HEK293 (cell line): Measurements from ENCODE around the gene BMP6.
A peak's percentile ranks its signal among the peaks of the same experiment; 100 is the strongest.

Experiments
- CTCF ChIA-PET: fragments of 350-600 bp; formaldehyde crosslinking; extraction: SDS; loops from one replicate; lab custom pipeline; 2021; ENCODE audit warnings: antibody characterized with exemption; lab: Yijun Ruan, JAX
- POLR2A ChIA-PET: fragments of 300-600 bp; formaldehyde crosslinking; extraction: SDS; loops from one replicate; lab custom pipeline; 2020; ENCODE audit warnings: antibody characterized with exemption, inconsistent platforms; lab: Yijun Ruan, JAX
- H3K27ac ChIP-seq: fragments of 200-500 bp; sonication (Bioruptor generic); 2 replicates; pipeline ENCODE4 v1.5.1; 2014; ENCODE audit warnings: low read depth, low read length, control low read depth, inconsistent platforms; ENCODE audit errors: extremely low read depth
- H3K36me3 ChIP-seq, 2 experiments: fragments of 200-500 bp in 1 of 2; sonication (Bioruptor generic) in 1 of 2; 1 replicate in 1 of 2; 2 replicates in 1 of 2; pipeline ENCODE4 v1.5.1; 2014 to 2017; ENCODE audit warnings: inconsistent platforms in 2 of 2, low read length in 2 of 2; ENCODE audit not compliant: control insufficient read depth in 2 of 2, insufficient read depth in 1 of 2
- H3K4me1 ChIP-seq: fragments of 200-500 bp; sonication (Bioruptor generic); 2 replicates; pipeline ENCODE4 v1.5.1; 2014; ENCODE audit warnings: mild to moderate bottlenecking, low read length, inconsistent platforms; ENCODE audit not compliant: control insufficient read depth, insufficient read depth
- H3K4me3 ChIP-seq: 2 replicates; pipeline ENCODE4 v1.5.1; 2011; ENCODE audit warnings: low read depth, mild to moderate bottlenecking, control low read depth, low read length, moderate library complexity
- H3K9me3 ChIP-seq: fragments of 200-500 bp; sonication (Bioruptor generic); 2 replicates; pipeline ENCODE4 v1.5.1; 2014; ENCODE audit warnings: low read depth, low read length, inconsistent platforms; ENCODE audit not compliant: control insufficient read depth, insufficient read depth
- AEBP2 ChIP-seq: fragments of 450-650 bp; formaldehyde crosslinking; IDR thresholded peaks from 2 replicates; pipeline ENCODE4 v1.5.1; 2016; ENCODE audit warnings: missing biosample characterization, missing genetic modification characterization, borderline replicate concordance
- EGR2 ChIP-seq: fragments of 450-650 bp; formaldehyde crosslinking; IDR thresholded peaks from 2 replicates; pipeline ENCODE4 v1.5.1; 2016; ENCODE audit warnings: low read depth, missing biosample characterization, missing genetic modification characterization
- GLIS2 ChIP-seq: fragments of 450-650 bp; formaldehyde crosslinking; IDR thresholded peaks from 2 replicates; pipeline ENCODE4 v1.5.1; 2016; ENCODE audit warnings: missing biosample characterization, missing genetic modification characterization
- HIC1 ChIP-seq: fragments of 450-650 bp; formaldehyde crosslinking; IDR thresholded peaks from 2 replicates; pipeline ENCODE4 v1.5.1; 2016; ENCODE audit warnings: missing biosample characterization, missing genetic modification characterization
- IKZF3 ChIP-seq: fragments of 450-650 bp; IDR thresholded peaks from 2 replicates; pipeline ENCODE4 v1.5.0; 2018; ENCODE audit warnings: missing biosample characterization, mild to moderate bottlenecking, missing genetic modification characterization, moderate library complexity
- KLF7 ChIP-seq: fragments of 450-650 bp; formaldehyde crosslinking; IDR thresholded peaks from 2 replicates; pipeline ENCODE4 v1.5.1; 2016; ENCODE audit warnings: missing biosample characterization, missing genetic modification characterization, borderline replicate concordance
- KLF8 ChIP-seq: fragments of 450-650 bp; formaldehyde crosslinking; IDR thresholded peaks from 2 replicates; pipeline ENCODE4 v1.5.1; 2016; ENCODE audit warnings: missing biosample characterization, missing genetic modification characterization
- KLF9 ChIP-seq: fragments of 450-650 bp; formaldehyde crosslinking; IDR thresholded peaks from 2 replicates; pipeline ENCODE4 v1.5.1; 2016; ENCODE audit warnings: missing biosample characterization, missing genetic modification characterization, low read depth
- OVOL3 ChIP-seq: fragments of 450-650 bp; formaldehyde crosslinking; IDR thresholded peaks from 2 replicates; pipeline ENCODE4 v1.5.1; 2016; ENCODE audit warnings: missing biosample characterization, missing genetic modification characterization
- TRIM28 ChIP-seq: IDR thresholded peaks from 2 replicates; pipeline ENCODE4 v1.6.1; 2011; ENCODE audit warnings: low read length, control low read depth, borderline replicate concordance
- WT1 ChIP-seq: fragments of 450-650 bp; formaldehyde crosslinking; IDR thresholded peaks from 2 replicates; pipeline ENCODE4 v1.5.1; 2016; ENCODE audit warnings: missing biosample characterization, missing genetic modification characterization
- ZBTB17 ChIP-seq: fragments of 450-650 bp; formaldehyde crosslinking; IDR thresholded peaks from 2 replicates; pipeline ENCODE4 v1.5.1; 2016; ENCODE audit warnings: missing biosample characterization, missing genetic modification characterization
- ZBTB26 ChIP-seq: fragments of 450-650 bp; formaldehyde crosslinking; optimal IDR thresholded peaks from 2 replicates; pipeline ENCODE3; 2016; ENCODE audit warnings: missing biosample characterization, mild to moderate bottlenecking, missing genetic modification characterization
- ZBTB48 ChIP-seq: fragments of 450-650 bp; formaldehyde crosslinking; IDR thresholded peaks from 2 replicates; pipeline ENCODE4 v1.5.1; 2016; ENCODE audit warnings: missing biosample characterization, missing genetic modification characterization
- ZBTB8A ChIP-seq: fragments of 450-650 bp; formaldehyde crosslinking; IDR thresholded peaks from 2 replicates; pipeline ENCODE4 v1.5.1; 2016; ENCODE audit warnings: missing biosample characterization, missing genetic modification characterization
- ZEB2 ChIP-seq: fragments of 450-650 bp; formaldehyde crosslinking; IDR thresholded peaks from 2 replicates; pipeline ENCODE4 v1.5.1; 2016; ENCODE audit warnings: missing biosample characterization, missing genetic modification characterization
- ZFHX2 ChIP-seq: fragments of 450-650 bp; formaldehyde crosslinking; conservative IDR thresholded peaks from 2 replicates; pipeline ENCODE4 v1.5.1; 2016; ENCODE audit warnings: missing biosample characterization, missing genetic modification characterization
- ZNF132 ChIP-seq: fragments of 450-650 bp; formaldehyde crosslinking; IDR thresholded peaks from 2 replicates; pipeline ENCODE4 v1.5.1; 2017; ENCODE audit warnings: missing biosample characterization, missing genetic modification characterization, borderline replicate concordance
- ZNF133 ChIP-seq: fragments of 450-650 bp; formaldehyde crosslinking; IDR thresholded peaks from 2 replicates; pipeline ENCODE4 v1.5.1; 2016; ENCODE audit warnings: missing biosample characterization, missing genetic modification characterization
- ZNF184 ChIP-seq: fragments of 450-650 bp; IDR thresholded peaks from 2 replicates; pipeline ENCODE4 v1.5.1; 2018; ENCODE audit warnings: missing biosample characterization, mild to moderate bottlenecking, missing genetic modification characterization
- ZNF2 ChIP-seq: fragments of 450-650 bp; formaldehyde crosslinking; IDR thresholded peaks from 2 replicates; pipeline ENCODE4 v1.5.1; 2016; ENCODE audit warnings: missing biosample characterization, missing genetic modification characterization
- ZNF24 ChIP-seq: fragments of 450-650 bp; formaldehyde crosslinking; IDR thresholded peaks from 2 replicates; pipeline ENCODE4 v1.5.1; 2016; ENCODE audit warnings: missing biosample characterization, missing genetic modification characterization
- ZNF335 ChIP-seq: fragments of 450-650 bp; formaldehyde crosslinking; conservative IDR thresholded peaks from 2 replicates; pipeline ENCODE4 v1.5.1; 2016; ENCODE audit warnings: missing biosample characterization, missing genetic modification characterization
- ZNF416 ChIP-seq: fragments of 450-650 bp; formaldehyde crosslinking; IDR thresholded peaks from 2 replicates; pipeline ENCODE4 v1.5.1; 2016; ENCODE audit warnings: missing biosample characterization, missing genetic modification characterization
- ZNF501 ChIP-seq: fragments of 450-650 bp; formaldehyde crosslinking; IDR thresholded peaks from 2 replicates; pipeline ENCODE4 v1.5.1; 2016; ENCODE audit warnings: missing biosample characterization, missing genetic modification characterization
- ZNF623 ChIP-seq: fragments of 450-650 bp; formaldehyde crosslinking; IDR thresholded peaks from 2 replicates; pipeline ENCODE4 v1.5.1; 2016; ENCODE audit warnings: missing biosample characterization, missing genetic modification characterization
- ZNF629 ChIP-seq: fragments of 450-650 bp; formaldehyde crosslinking; IDR thresholded peaks from 2 replicates; pipeline ENCODE4 v1.5.1; 2017; ENCODE audit warnings: missing biosample characterization, missing genetic modification characterization
- ZSCAN30 ChIP-seq: fragments of 450-650 bp; IDR thresholded peaks from 2 replicates; pipeline ENCODE4 v1.5.1; 2018; ENCODE audit warnings: missing biosample characterization, mild to moderate bottlenecking, missing genetic modification characterization, moderate library complexity
- TF ChIP-seq, protein P1 (sequence below): fragments of 450-650 bp; formaldehyde crosslinking; IDR thresholded peaks from 2 replicates; pipeline ENCODE4 v1.5.1; 2017; ENCODE audit warnings: missing biosample characterization, missing genetic modification characterization
- TF ChIP-seq, protein P2 (sequence below): fragments of 450-650 bp; formaldehyde crosslinking; IDR thresholded peaks from 2 replicates; pipeline ENCODE4 v1.5.1; 2016; ENCODE audit warnings: missing biosample characterization, missing genetic modification characterization

The BMP6 gene

GRCh38 chr6:7725849-7726415 is at the start of gene BMP6:
Gene BMP6, plus strand, starts transcription at chr6:7726099. Its CDS starts 857 bp downstream, at chr6:7726956.
- POLR2A ChIA-PET: interaction anchor here (0.5 to 3.7 kb wide), 20 partner anchors 8 to 376 kb away, joined by 3 to 21 read pairs (median 4); partner anchors contain the start of gene EEF1E1
- no peaks in the 10 kb centered on the region for H3K36me3 ChIP-seq
- peak; percentile 81 for TF ChIP-seq ZBTB48 (tag by site-specific recombination)
- TF ChIP-seq HIC1 (tag by site-specific recombination): peak; percentile 28; the same call in 1 of the 2 replicates
- 0 out of 2 replicates have a peak, but pooled peaks have one; percentile 42 for TF ChIP-seq KLF9 (tag by site-specific recombination)
- TF ChIP-seq KLF7: no peak
- 0 out of 2 replicates have a peak, but pooled peaks have one; percentile 24 for TF ChIP-seq IKZF3
- 0 out of 2 replicates have a peak, but pooled peaks have one; percentile 41 for TF ChIP-seq ZNF24 (tag by site-specific recombination)
- peak; percentile 66 for TF ChIP-seq ZBTB17 (tag by site-specific recombination)
- TF ChIP-seq AEBP2 (tag by site-specific recombination): no peak
- TF ChIP-seq ZNF2 (tag by site-specific recombination): 0 out of 2 replicates have a peak, but pooled peaks have one; percentile 44
- no peak for TF ChIP-seq ZNF184
- TF ChIP-seq ZFHX2 (tag by site-specific recombination): peak; percentile 91
- TF ChIP-seq OVOL3 (tag by site-specific recombination): 0 out of 2 replicates have a peak, but pooled peaks have one; percentile 32
- TF ChIP-seq, protein P1, sequence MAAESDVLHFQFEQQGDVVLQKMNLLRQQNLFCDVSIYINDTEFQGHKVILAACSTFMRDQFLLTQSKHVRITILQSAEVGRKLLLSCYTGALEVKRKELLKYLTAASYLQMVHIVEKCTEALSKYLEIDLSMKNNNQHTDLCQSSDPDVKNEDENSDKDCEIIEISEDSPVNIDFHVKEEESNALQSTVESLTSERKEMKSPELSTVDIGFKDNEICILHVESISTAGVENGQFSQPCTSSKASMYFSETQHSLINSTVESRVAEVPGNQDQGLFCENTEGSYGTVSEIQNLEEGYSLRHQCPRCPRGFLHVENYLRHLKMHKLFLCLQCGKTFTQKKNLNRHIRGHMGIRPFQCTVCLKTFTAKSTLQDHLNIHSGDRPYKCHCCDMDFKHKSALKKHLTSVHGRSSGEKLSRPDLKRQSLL (tag by site-specific recombination): 0 out of 2 replicates have a peak, but pooled peaks have one; percentile 29
- peak; percentile 87; the same call in 1 of the 2 replicates for TF ChIP-seq ZEB2 (tag by site-specific recombination)
- TF ChIP-seq ZNF132 (tag by site-specific recombination): no peak
- TF ChIP-seq ZBTB8A (tag by site-specific recombination): peak; percentile 74
- peak; percentile 74 for TF ChIP-seq GLIS2
- no peak for TF ChIP-seq ZNF416 (tag by site-specific recombination)
- TF ChIP-seq TRIM28: no peak
- TF ChIP-seq ZNF629 (tag by site-specific recombination): peak; percentile 30; the same call in 1 of the 2 replicates
- no peak for TF ChIP-seq ZNF623 (tag by site-specific recombination)
- peak; percentile 24; the same call in 1 of the 2 replicates for TF ChIP-seq ZSCAN30 (tag by site-specific recombination)
- TF ChIP-seq EGR2 (tag by site-specific recombination): peak; percentile 81
- peak; percentile 40; the same call in 1 of the 2 replicates for TF ChIP-seq KLF8 (tag by site-specific recombination)
- no peak for TF ChIP-seq ZNF133 (tag by site-specific recombination)
- peak; percentile 94 for TF ChIP-seq ZNF501
- no peak; the same call in 1 of the 2 replicates for TF ChIP-seq WT1
- peak; percentile 98 for TF ChIP-seq ZBTB26 (tag by site-specific recombination)
- TF ChIP-seq ZNF335: peak; percentile 95
- TF ChIP-seq, protein P2, sequence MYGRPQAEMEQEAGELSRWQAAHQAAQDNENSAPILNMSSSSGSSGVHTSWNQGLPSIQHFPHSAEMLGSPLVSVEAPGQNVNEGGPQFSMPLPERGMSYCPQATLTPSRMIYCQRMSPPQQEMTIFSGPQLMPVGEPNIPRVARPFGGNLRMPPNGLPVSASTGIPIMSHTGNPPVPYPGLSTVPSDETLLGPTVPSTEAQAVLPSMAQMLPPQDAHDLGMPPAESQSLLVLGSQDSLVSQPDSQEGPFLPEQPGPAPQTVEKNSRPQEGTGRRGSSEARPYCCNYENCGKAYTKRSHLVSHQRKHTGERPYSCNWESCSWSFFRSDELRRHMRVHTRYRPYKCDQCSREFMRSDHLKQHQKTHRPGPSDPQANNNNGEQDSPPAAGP (tag by site-specific recombination): no peak

More at GRCh38 chr6:7725849-7726415, at the start of gene BMP6:
- CTCF ChIA-PET: interaction anchor here (0.6 to 6.4 kb wide), 14 partner anchors 12 to 1122 kb away, joined by 3 to 71 read pairs (median 3); partner anchors contain the start of gene EEF1E1
- no peaks in the 10 kb centered on the region for H3K9me3 ChIP-seq
- peak within 1 kb of the TSS; percentile 33; the same call in 1 of the 2 replicates for H3K27ac ChIP-seq
- peaks cover 15% of the 10 kb centered on the region for H3K4me1 ChIP-seq
- H3K4me3 ChIP-seq: peak within 1 kb of the TSS; percentile 48
